Activated CD4-positive, alpha-beta T cell treated with anti-CD3 and anti-CD28 coated beads, Interleukin-2, amount 50 U/mL, for 4 hours (primary cell): ENCODE results near the gene PIEZO2.

Source experiments
- DNase-seq, 2 experiments: peaks; one replicate each; pipeline ENCODE4 v3.0.0-alpha.2; 2020

Gene PIEZO2

GRCh38 chr18:11021477-11021876 is 127.9 kb downstream of the PIEZO2 start:
- DNase-seq: no peak

GRCh38 chr18:11020877-11021414 is 128.4 kb downstream of the PIEZO2 start:
- DNase-seq: no peak

GRCh38 chr18:11020161-11020853 is 129.1 kb downstream of the PIEZO2 start:
- DNase-seq: no peak

GRCh38 chr18:11019295-11020105 is 129.9 kb downstream of the PIEZO2 start:
- no peak for DNase-seq

- no peak for DNase-seq
Measured at GRCh38 chr18:11009869-11010268, 139.5 kb downstream of the PIEZO2 start.

GRCh38 chr18:11009147-11009546 is 140.2 kb downstream of the PIEZO2 start:
- no peak for DNase-seq

GRCh38 chr18:11008505-11008904 is 140.9 kb downstream of the PIEZO2 start:
- no peak for DNase-seq

GRCh38 chr18:11005528-11005927 is 143.8 kb downstream of the PIEZO2 start:
- DNase-seq: no peak

- no peak for DNase-seq
Measured at GRCh38 chr18:11004951-11005350, 144.4 kb downstream of the PIEZO2 start.

GRCh38 chr18:11004294-11004693 is 145.1 kb downstream of the PIEZO2 start:
- no peak for DNase-seq

- DNase-seq: no peak
Measured at GRCh38 chr18:11002796-11003195, 146.6 kb downstream of the PIEZO2 start.

- no peak for DNase-seq
Measured at GRCh38 chr18:11002277-11002676, 147.1 kb downstream of the PIEZO2 start.

- DNase-seq: no peak
Measured at GRCh38 chr18:11000071-11000470, 149.3 kb downstream of the PIEZO2 start.

- DNase-seq: no peak
Measured at GRCh38 chr18:10997885-10998284, 151.5 kb downstream of the PIEZO2 start.

GRCh38 chr18:10995550-10995949 is 153.8 kb downstream of the PIEZO2 start:
- no peak for DNase-seq

- no peak for DNase-seq
Measured at GRCh38 chr18:10989486-10989885, 159.9 kb downstream of the PIEZO2 start.

- DNase-seq: no peak
Measured at GRCh38 chr18:10985689-10986088, 163.7 kb downstream of the PIEZO2 start.

GRCh38 chr18:10979411-10979810 is 170.0 kb downstream of the PIEZO2 start:
- no peak for DNase-seq

GRCh38 chr18:10977042-10977441 is 172.3 kb downstream of the PIEZO2 start:
- DNase-seq: no peak

- DNase-seq: no peak
Measured at GRCh38 chr18:10973567-10974203, 175.7 kb downstream of the PIEZO2 start.

- no peak for DNase-seq
Measured at GRCh38 chr18:10971717-10972116, 177.7 kb downstream of the PIEZO2 start.

- no peak for DNase-seq
Measured at GRCh38 chr18:10965119-10965518, 184.2 kb downstream of the PIEZO2 start.

GRCh38 chr18:10953672-10954071 is 195.7 kb downstream of the PIEZO2 start:
- no peak for DNase-seq
